ENCODE data around the gene TM9SF1. TPM values are rescaled to one million over a fixed set of nuclear protein-coding genes. Genes with fewer than 3 reads are reported as not detected.
A peak's percentile ranks its signal among the peaks of the same experiment; 100 is the strongest.

TM9SF1 gene
- total and polyA plus RNA-seq, 9 of the 15 experiments (the other 6 are each of a cell fraction or from before 2014, with no cell fraction given): 5.3 to 20.3 (median 11.8) TPM

GRCh38 chr14:24188251-24189058 lies 6.8 kb downstream of the TM9SF1 start, which contains the start of gene IPO4:
Gene IPO4 (minus strand): TSS chr14:24188816. CDS start chr14:24188787, 29 bp downstream.
- H4K20me1 ChIP-seq (replicated peaks; ENCODE audit: control insufficient read depth, insufficient read depth, low read length): peaks cover 9% of the 10 kb centered on the region; the same call in 1 of the 2 replicates
- ChIA-PET CTCF (ENCODE audit: low intra/inter-chr PET ratio) (no interaction called here), POLR2A (interaction anchor here (0.6 to 1.3 kb wide), 8 partner anchors 10 to 112 kb away, joined by 3 to 9 read pairs (median 4); partner anchors contain the start of genes DHRS1, IRF9, NOP9 and TINF2)
- peaks cover 0 to 21% of the 10 kb centered on the region in 2 experiments; a peak in 3 of 5 replicates for H3K4me1 ChIP-seq (replicated peaks in 1 of 2; ENCODE audit: control insufficient read depth in 2 of 2, insufficient read depth in 2 of 2, low read length in 2 of 2)
- H2AFZ ChIP-seq (ENCODE audit: low read depth, low read length): peak within 1 kb of the TSS; percentile 76
- peak within 1 kb of the TSS; percentile 87 for H3K4me2 ChIP-seq (ENCODE audit: insufficient read depth, low read length)
- H3K9me1 ChIP-seq (ENCODE audit: control insufficient read depth, insufficient read depth, low read length): peaks cover 3% of the 10 kb centered on the region
- ATAC-seq (peak; percentile 96), FAIRE-seq (peak; percentile 95), DNase-seq (ENCODE audit: extremely low read depth in 1 of 4, low spot score in 3 of 4) (peak; percentile 87 to 96 (median 92))
- no peaks in the 10 kb centered on the region for H3K9me3 ChIP-seq (replicated peaks; ENCODE audit: control insufficient read depth, insufficient read depth, low read depth, low read length)
- peak within 1 kb of the TSS; percentile 71 for H3K4me3 ChIP-seq
- H3K36me3 ChIP-seq (ENCODE audit: control insufficient read depth, insufficient read depth, low read length): peaks cover 68% of the 10 kb centered on the region; the same call in 2 of the 3 replicates
- BruUV-seq (replicated peaks): no TSS peak
- peak within 1 kb of the TSS; percentile 65 for H3K27ac ChIP-seq (ENCODE audit: extremely low read depth, low read depth, low read length)
- H3K9ac ChIP-seq (ENCODE audit: insufficient read depth in 1 of 2, low read depth in 2 of 2, low read length in 2 of 2): peak within 1 kb of the TSS; percentile 87 to 91
- under 1% methylated on average over 35 of the region's 65 CpGs for whole genome bisulfite sequencing (ENCODE audit: insufficient coverage, low coverage, missing lambda C conversion rate)
- peaks cover 24% of the 10 kb centered on the region for H3K79me2 ChIP-seq (ENCODE audit: control insufficient read depth, insufficient read depth, low read length)
- intact Hi-C loops (cut with micrococcal nuclease) (no loop called here), in situ Hi-C loops (cut with MboI) (no loop called here)
- no peaks in the 10 kb centered on the region for H3K27me3 ChIP-seq (ENCODE audit: control insufficient read depth in 2 of 2, insufficient read depth in 2 of 2, low read length in 2 of 2)
- TF ChIP-seq NR1H2 (CRISPR knock-in tag; IDR thresholded peaks at IDR 0.05) (no peak), PATZ1 (CRISPR knock-in tag; IDR thresholded peaks at IDR 0.05; ENCODE audit: borderline replicate concordance) (no peak), CREBBP (IDR thresholded peaks at IDR 0.05; ENCODE audit: low read depth, low read length) (no peak), MEF2D (tag; conservative IDR thresholded peaks at IDR 0.05; ENCODE audit: low read depth) (no peak), CEBPG (CRISPR knock-in tag; IDR thresholded peaks at IDR 0.05) (peak; percentile 8; the same call in 1 of the 2 replicates), CEBPG (tag; conservative IDR thresholded peaks at IDR 0.05 in 1 of 2, IDR thresholded peaks at IDR 0.05 in 1 of 2) (no peak), MECOM (CRISPR knock-in tag; IDR thresholded peaks at IDR 0.05) (no peak), HNRNPLL (IDR thresholded peaks at IDR 0.05; ENCODE audit: low read depth, low read length, poor library complexity, severe bottlenecking) (peak; percentile 91), CHD1 (IDR thresholded peaks at IDR 0.05; ENCODE audit: low read length) (no peak), VEZF1 (CRISPR knock-in tag; IDR thresholded peaks at IDR 0.05) (peak; percentile 88), HDAC2 (IDR thresholded peaks at IDR 0.05) (peak; percentile 93), ZNF707 (CRISPR knock-in tag; conservative IDR thresholded peaks at IDR 0.05) (no peak), U2AF2 (optimal IDR thresholded peaks at IDR 0.05; ENCODE audit: low read depth, low read length) (no peak), EHMT2 (IDR thresholded peaks at IDR 0.05) (no peak), ZNF134 (CRISPR knock-in tag; conservative IDR thresholded peaks at IDR 0.05) (no peak), TBP (optimal IDR thresholded peaks at IDR 0.05; ENCODE audit: low read depth, low read length) (peak; percentile 66), MBD2 (IDR thresholded peaks at IDR 0.05; ENCODE audit: borderline replicate concordance, low read depth) (peak; percentile 60), TARDBP (IDR thresholded peaks at IDR 0.05) (no peak), E2F3 (CRISPR knock-in tag; IDR thresholded peaks at IDR 0.05) (no peak), RBFOX2 (IDR thresholded peaks at IDR 0.05; ENCODE audit: low read depth, low read length) (peak; percentile 91)
